ENCODE data around the gene NTSR1.

DNA sequence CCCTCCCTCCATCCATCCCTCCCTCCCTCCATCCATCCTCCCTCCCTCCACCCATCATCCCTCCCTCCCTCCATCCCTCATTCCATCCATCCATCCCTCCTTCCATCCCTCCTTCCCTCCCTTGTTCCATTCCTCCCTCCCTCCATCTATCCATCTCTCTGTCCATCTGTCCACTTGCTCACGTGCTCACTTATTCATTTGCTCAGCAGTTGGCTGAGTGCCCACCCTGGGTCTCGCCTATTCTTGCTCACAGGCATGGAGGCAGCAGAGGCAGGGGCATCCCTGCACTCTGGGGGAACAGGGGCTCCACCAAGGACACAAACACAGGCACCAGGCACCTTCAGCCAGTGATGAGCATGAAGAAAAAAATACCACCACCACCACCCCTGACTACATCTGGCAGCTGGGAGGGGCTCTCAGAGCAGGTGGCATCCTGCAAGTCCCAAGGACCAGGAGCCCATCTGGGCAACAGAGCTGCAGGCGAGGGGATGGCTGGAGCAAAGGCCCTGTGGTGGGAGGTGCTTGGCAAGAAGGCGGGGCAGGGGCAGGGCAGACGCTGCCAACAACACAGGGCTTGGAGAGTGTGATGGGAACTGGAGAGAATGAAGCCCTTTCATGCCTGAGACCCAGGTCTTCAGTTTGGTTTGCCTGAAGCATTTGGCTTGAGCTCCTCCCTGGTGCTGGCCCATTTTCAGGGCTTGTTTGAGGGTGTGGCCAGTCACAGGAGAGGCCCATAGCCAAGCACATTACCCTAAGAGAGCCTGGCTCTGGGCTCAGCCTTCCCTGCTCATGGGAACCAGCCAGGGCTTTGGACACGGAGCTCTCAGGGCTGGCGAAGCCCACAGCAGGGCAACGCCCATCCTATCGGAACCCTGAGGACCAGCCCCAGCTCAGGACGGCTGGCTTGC, 47.4 kb downstream of the NTSR1 start:
- TF ChIP-seq SRF (IDR thresholded peaks at IDR 0.05; ENCODE audit: low read depth, low read length) = no peak
- no peak for TF ChIP-seq RFX5 (IDR thresholded peaks at IDR 0.05; ENCODE audit: borderline replicate concordance, low read depth, low read length)
- TF ChIP-seq, protein P1, sequence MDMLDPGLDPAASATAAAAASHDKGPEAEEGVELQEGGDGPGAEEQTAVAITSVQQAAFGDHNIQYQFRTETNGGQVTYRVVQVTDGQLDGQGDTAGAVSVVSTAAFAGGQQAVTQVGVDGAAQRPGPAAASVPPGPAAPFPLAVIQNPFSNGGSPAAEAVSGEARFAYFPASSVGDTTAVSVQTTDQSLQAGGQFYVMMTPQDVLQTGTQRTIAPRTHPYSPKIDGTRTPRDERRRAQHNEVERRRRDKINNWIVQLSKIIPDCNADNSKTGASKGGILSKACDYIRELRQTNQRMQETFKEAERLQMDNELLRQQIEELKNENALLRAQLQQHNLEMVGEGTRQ (IDR thresholded peaks at IDR 0.05; ENCODE audit: low read length) = no peak
- no peak for TF ChIP-seq EGR1 (IDR thresholded peaks at IDR 0.05; ENCODE audit: borderline replicate concordance, low read depth, low read length)
- TF ChIP-seq, protein P2, sequence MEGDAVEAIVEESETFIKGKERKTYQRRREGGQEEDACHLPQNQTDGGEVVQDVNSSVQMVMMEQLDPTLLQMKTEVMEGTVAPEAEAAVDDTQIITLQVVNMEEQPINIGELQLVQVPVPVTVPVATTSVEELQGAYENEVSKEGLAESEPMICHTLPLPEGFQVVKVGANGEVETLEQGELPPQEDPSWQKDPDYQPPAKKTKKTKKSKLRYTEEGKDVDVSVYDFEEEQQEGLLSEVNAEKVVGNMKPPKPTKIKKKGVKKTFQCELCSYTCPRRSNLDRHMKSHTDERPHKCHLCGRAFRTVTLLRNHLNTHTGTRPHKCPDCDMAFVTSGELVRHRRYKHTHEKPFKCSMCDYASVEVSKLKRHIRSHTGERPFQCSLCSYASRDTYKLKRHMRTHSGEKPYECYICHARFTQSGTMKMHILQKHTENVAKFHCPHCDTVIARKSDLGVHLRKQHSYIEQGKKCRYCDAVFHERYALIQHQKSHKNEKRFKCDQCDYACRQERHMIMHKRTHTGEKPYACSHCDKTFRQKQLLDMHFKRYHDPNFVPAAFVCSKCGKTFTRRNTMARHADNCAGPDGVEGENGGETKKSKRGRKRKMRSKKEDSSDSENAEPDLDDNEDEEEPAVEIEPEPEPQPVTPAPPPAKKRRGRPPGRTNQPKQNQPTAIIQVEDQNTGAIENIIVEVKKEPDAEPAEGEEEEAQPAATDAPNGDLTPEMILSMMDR (IDR thresholded peaks at IDR 0.05; ENCODE audit: control extremely low read depth in 1 of 3, insufficient read depth in 1 of 3, low read depth in 1 of 3, low read length in 3 of 3) = no peak
- TF ChIP-seq, protein P3, sequence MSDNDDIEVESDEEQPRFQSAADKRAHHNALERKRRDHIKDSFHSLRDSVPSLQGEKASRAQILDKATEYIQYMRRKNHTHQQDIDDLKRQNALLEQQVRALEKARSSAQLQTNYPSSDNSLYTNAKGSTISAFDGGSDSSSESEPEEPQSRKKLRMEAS (IDR thresholded peaks at IDR 0.05) = no peak
- no peak for TF ChIP-seq RAD21 (IDR thresholded peaks at IDR 0.05 in 1 of 2, conservative IDR thresholded peaks at IDR 0.05 in 1 of 2; ENCODE audit: low read depth in 2 of 2, low read length in 2 of 2)
- TF ChIP-seq ZNF274 (IDR thresholded peaks at IDR 0.05; ENCODE audit: borderline replicate concordance, extremely low read depth, low read length) = no peak
- TF ChIP-seq EZH2 (IDR thresholded peaks at IDR 0.05; ENCODE audit: low read depth, low read length, severe bottlenecking) = no peak
- no peak for TF ChIP-seq POLR2A (IDR thresholded peaks at IDR 0.05; ENCODE audit: control extremely low read depth in 1 of 2, low read depth in 2 of 2, low read length in 2 of 2)
- no peak for TF ChIP-seq EP300 (IDR thresholded peaks at IDR 0.05; ENCODE audit: borderline replicate concordance in 1 of 2, low read depth in 2 of 2, low read length in 2 of 2)
